Endothelial cell of umbilical vein (primary cell): Measurements from ENCODE around the gene GRK6. TPM values are rescaled to one million over a fixed set of nuclear protein-coding genes. Genes with fewer than 3 reads are reported as not detected.

Source experiments
- BruUV-seq: library from RNA; stranded (reverse); fragments of 400-500 nt; replicated peaks from 2 replicates; lab custom pipeline; 2021; lab: Mats Ljungman, UMichigan
- CTCF ChIA-PET: fragments of 300-600, 350-600 bp; sonication (Branson Sonifier 250); formaldehyde crosslinking; loops from one replicate; lab custom pipeline; 2021; ENCODE audit warnings: antibody characterized with exemption, inconsistent platforms; lab: Charles Lee
- POLR2A ChIA-PET: fragments of 300-600, 350-600 bp; sonication (Branson Sonifier 250); formaldehyde crosslinking; loops from one replicate; lab custom pipeline; 2021; ENCODE audit warnings: antibody characterized with exemption, inconsistent platforms; lab: Charles Lee
- DNase-seq: peaks from one replicate; pipeline ENCODE4 v3.0.0-alpha.2; 2011; ENCODE audit warnings: low read depth, low spot score
- FAIRE-seq: peaks from 2 replicates; lab custom pipeline; 2011; peaks lifted over from hg19 to GRCh38; lab: Jason Lieb, UNC
- H2AFZ ChIP-seq: 2 replicates; pipeline ENCODE4 v1.6.0; 2012; ENCODE audit warnings: low read depth, low read length, control low read depth, inconsistent platforms
- H3K27ac ChIP-seq: 2 replicates; pipeline ENCODE4 v1.5.1; 2011; ENCODE audit warnings: low read depth, mild to moderate bottlenecking, control low read depth, low read length, moderate library complexity; ENCODE audit not compliant: insufficient read depth
- H3K27me3 ChIP-seq, 2 experiments: 2 replicates each; pipeline versions ENCODE4 v1.6.0 to v1.6.1; 2011; ENCODE audit warnings: low read length in 2 of 2, mixed read lengths in 1 of 2; ENCODE audit not compliant: control insufficient read depth in 2 of 2, insufficient read depth in 2 of 2
- H3K36me3 ChIP-seq, 2 experiments: 2 replicates in 1 of 2; 3 replicates in 1 of 2; pipeline ENCODE4 v1.5.1; 2011; ENCODE audit warnings: low read length in 2 of 2, mild to moderate bottlenecking in 1 of 2, moderate library complexity in 1 of 2; ENCODE audit not compliant: control insufficient read depth in 2 of 2, insufficient read depth in 2 of 2; ENCODE audit errors: extremely low read depth in 1 of 2
- H3K4me1 ChIP-seq: 3 replicates; pipeline ENCODE4 v1.5.1; 2011; ENCODE audit warnings: mild to moderate bottlenecking, low read length; ENCODE audit not compliant: control insufficient read depth, insufficient read depth; ENCODE audit errors: extremely low read depth
- H3K4me2 ChIP-seq: 2 replicates; pipeline ENCODE4 v1.6.1; 2011; ENCODE audit warnings: low read length, control low read depth, mixed read lengths; ENCODE audit not compliant: insufficient read depth
- H3K4me3 ChIP-seq, 3 experiments: fragments of 200-600 bp in 1 of 3; sonication (generic), shearing (Covaris generic) in 1 of 3; replicated peaks in 1 of 3; 2 replicates each; pipeline ENCODE4 v1.5.1; 2011 to 2016; ENCODE audit warnings: control low read depth in 3 of 3, low read length in 3 of 3, mild to moderate bottlenecking in 2 of 3, inconsistent platforms in 1 of 3, low read depth in 1 of 3, moderate library complexity in 1 of 3; ENCODE audit not compliant: insufficient read depth in 1 of 3
- H3K79me2 ChIP-seq: 2 replicates; pipeline ENCODE4 v1.6.0; 2012; ENCODE audit warnings: low read length, inconsistent platforms; ENCODE audit not compliant: control insufficient read depth, insufficient read depth
- H3K9ac ChIP-seq: replicated peaks from 2 replicates; pipeline ENCODE3; 2011; ENCODE audit warnings: low read length, control low read depth; ENCODE audit not compliant: insufficient read depth; ENCODE audit errors: extremely low read depth
- H3K9me1 ChIP-seq: replicated peaks from 3 replicates; pipeline ENCODE4 v1.6.0; 2011; ENCODE audit warnings: mild to moderate bottlenecking, low read length; ENCODE audit not compliant: control insufficient read depth, insufficient read depth; ENCODE audit errors: extremely low read depth
- H3K9me3 ChIP-seq: replicated peaks from 2 replicates; pipeline ENCODE4 v1.5.1; 2012; ENCODE audit warnings: low read length, inconsistent platforms; ENCODE audit not compliant: control insufficient read depth, insufficient read depth
- H4K20me1 ChIP-seq: replicated peaks from 2 replicates; pipeline ENCODE3; 2011; ENCODE audit warnings: mild to moderate bottlenecking, low read length; ENCODE audit not compliant: control insufficient read depth, insufficient read depth; ENCODE audit errors: extremely low read depth
- EZH2 ChIP-seq: IDR thresholded peaks from 2 replicates; pipeline ENCODE4 v1.6.1; 2012; ENCODE audit warnings: borderline replicate concordance, low read depth, mild to moderate bottlenecking, moderate library complexity, low read length, inconsistent platforms; ENCODE audit not compliant: severe bottlenecking
- FOS ChIP-seq: IDR thresholded peaks from 2 replicates; pipeline ENCODE4 v1.6.1; 2011; ENCODE audit warnings: mild to moderate bottlenecking, low read length, moderate library complexity, borderline replicate concordance; ENCODE audit not compliant: insufficient read depth
- GATA2 ChIP-seq: IDR thresholded peaks from 2 replicates; pipeline ENCODE4 v1.7.0; 2011; ENCODE audit warnings: low read depth, mild to moderate bottlenecking, moderate library complexity, mixed read lengths, low read length; ENCODE audit not compliant: insufficient read length, insufficient read depth
- JUN ChIP-seq: IDR thresholded peaks from 2 replicates; pipeline ENCODE4 v1.6.1; 2011; ENCODE audit warnings: borderline replicate concordance, low read depth; ENCODE audit not compliant: insufficient read length, insufficient read depth
- MYC ChIP-seq: IDR thresholded peaks from one replicate; pipeline ENCODE4 v1.6.1; 2011; ENCODE audit warnings: mild to moderate bottlenecking, low read depth, low read length
- POLR2A ChIP-seq: IDR thresholded peaks from 2 replicates; pipeline ENCODE4 v1.6.1; 2012; ENCODE audit warnings: low read depth, mild to moderate bottlenecking, control low read depth, low read length
- POLR2AphosphoS5 ChIP-seq: IDR thresholded peaks from 2 replicates; pipeline ENCODE4 v1.6.1; 2012; ENCODE audit warnings: low read depth, mild to moderate bottlenecking, control low read depth, low read length, moderate library complexity; ENCODE audit not compliant: insufficient read depth
- dilution Hi-C: fragments of 300-500 bp; cut with MboI; formaldehyde crosslinking; loops from one replicate; pipeline ENCODE4 v1.15.0; 2019; ENCODE audit warnings: low sequenced_read_pairs; ENCODE audit not compliant: extremely low pct_ligation_motif_present
- intact Hi-C: fragments of 100-400 bp; cut with micrococcal nuclease; formaldehyde crosslinking; loops from one replicate; pipeline ENCODE4 v1.10.0; 2022
- polyA plus RNA-seq, 4 experiments: library from polyadenylated mRNA; depleted of rRNA in 3 of 4; stranded (reverse) in 3 of 4; unstranded in 1 of 4; fragments of >200 nt; gene quantifications; 2 replicates each; pipeline versions ENCODE4 v1.2.1 to v1.2.3, GENCODE V29; 2011 to 2012; ENCODE audit warnings: missing spikeins in 1 of 4
- total RNA-seq: library from RNA; stranded (reverse); gene quantifications from 2 replicates; pipeline ENCODE4 v1.2.3, GENCODE V29; 2021
- TF ChIP-seq, protein P1 (sequence below), 2 donors: IDR thresholded peaks; 1 replicate in 1 of 2; 2 replicates in 1 of 2; pipeline ENCODE4 v1.5.1; 2011; ENCODE audit warnings: low read length in 2 of 2, mild to moderate bottlenecking in 2 of 2, moderate library complexity in 2 of 2, control low read depth in 1 of 2, inconsistent platforms in 1 of 2, low read depth in 1 of 2; ENCODE audit not compliant: insufficient read depth in 1 of 2; ENCODE audit errors: extremely low read depth in 1 of 2
- TF ChIP-seq, protein P2 (sequence below): IDR thresholded peaks from 2 replicates; pipeline ENCODE4 v1.6.1; 2011; ENCODE audit not compliant: insufficient read depth, insufficient read length

GRK6 gene
- total and polyA plus RNA-seq, 2 donors (not counting 3 experiments of a cell fraction or from before 2014, with no cell fraction given) = 28.9 to 36.4 TPM

DNA sequence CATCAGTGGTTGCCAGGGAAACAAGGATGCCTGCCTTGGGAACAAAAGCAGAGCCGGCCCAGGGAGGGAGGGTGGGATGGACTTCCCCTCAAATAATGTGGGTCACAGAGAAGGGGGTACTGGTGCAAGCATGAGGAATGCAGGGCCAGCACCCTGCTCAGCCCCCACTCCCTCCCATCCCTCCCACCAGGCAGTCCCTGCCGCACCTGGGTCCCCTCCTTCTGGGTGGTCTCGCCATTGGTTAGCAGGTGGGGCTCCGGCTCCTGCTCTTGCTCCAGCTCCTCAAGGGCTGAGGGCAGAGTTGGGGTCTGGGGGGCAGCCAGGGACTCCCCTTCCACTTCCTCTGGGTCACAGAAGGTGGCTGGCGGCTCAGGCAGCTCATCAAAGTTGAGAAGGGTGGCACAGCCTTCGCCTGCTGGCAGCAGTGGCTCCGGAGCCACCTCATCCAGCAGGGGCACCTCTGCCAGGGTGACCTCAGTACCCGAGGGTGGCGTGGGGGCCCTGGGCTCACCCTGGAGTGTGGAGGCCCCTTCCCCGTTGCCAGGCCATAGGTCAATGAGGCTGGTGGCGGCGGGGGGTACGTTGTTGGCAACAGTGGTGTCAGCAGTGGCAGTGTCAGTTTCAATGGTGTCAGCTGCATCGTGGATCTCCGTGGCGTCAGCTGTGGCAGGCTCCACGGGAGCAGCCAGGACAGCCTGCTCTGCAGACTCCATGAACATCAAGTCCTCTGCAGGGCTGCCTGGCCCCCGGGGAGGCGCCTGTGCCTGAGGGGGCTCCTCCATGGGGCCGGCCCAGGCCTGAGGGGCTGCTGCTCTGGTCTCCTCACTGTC lies 31.6 kb downstream of the GRK6 start:
- H4K20me1 ChIP-seq = no peaks in the 10 kb centered on the region
- no peaks in the 10 kb centered on the region for H3K9me3 ChIP-seq
- TF ChIP-seq JUN = no peak
- TF ChIP-seq, protein P1, sequence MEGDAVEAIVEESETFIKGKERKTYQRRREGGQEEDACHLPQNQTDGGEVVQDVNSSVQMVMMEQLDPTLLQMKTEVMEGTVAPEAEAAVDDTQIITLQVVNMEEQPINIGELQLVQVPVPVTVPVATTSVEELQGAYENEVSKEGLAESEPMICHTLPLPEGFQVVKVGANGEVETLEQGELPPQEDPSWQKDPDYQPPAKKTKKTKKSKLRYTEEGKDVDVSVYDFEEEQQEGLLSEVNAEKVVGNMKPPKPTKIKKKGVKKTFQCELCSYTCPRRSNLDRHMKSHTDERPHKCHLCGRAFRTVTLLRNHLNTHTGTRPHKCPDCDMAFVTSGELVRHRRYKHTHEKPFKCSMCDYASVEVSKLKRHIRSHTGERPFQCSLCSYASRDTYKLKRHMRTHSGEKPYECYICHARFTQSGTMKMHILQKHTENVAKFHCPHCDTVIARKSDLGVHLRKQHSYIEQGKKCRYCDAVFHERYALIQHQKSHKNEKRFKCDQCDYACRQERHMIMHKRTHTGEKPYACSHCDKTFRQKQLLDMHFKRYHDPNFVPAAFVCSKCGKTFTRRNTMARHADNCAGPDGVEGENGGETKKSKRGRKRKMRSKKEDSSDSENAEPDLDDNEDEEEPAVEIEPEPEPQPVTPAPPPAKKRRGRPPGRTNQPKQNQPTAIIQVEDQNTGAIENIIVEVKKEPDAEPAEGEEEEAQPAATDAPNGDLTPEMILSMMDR (IDR thresholded peaks at IDR 0.05; ENCODE audit: extremely low read depth in 1 of 2, insufficient read depth in 1 of 2, low read depth in 1 of 2, low read length in 2 of 2) = no peak
- no peaks in the 10 kb centered on the region for H3K9me1 ChIP-seq
- peaks cover 38% of the 10 kb centered on the region for H3K4me1 ChIP-seq
- H3K79me2 ChIP-seq = peaks cover 3% of the 10 kb centered on the region
- peak overlapping the region; percentile 13 for H3K27ac ChIP-seq
- no peak overlapping the region for H3K4me3 ChIP-seq
- DNase-seq (no peak), FAIRE-seq (no peak)
- dilution Hi-C loops = no loop called here
- H3K9ac ChIP-seq = no peak overlapping the region
- peaks cover 7 to 35% of the 10 kb centered on the region in 2 experiments for H3K36me3 ChIP-seq
- ChIA-PET CTCF (interaction anchor here (0.6 to 6.6 kb wide), 20 partner anchors 9 to 150 kb away, joined by 3 to 57 read pairs (median 4); partner anchors contain the start of genes DBN1, GRK6, LMAN2 and PRR7), POLR2A (interaction anchor here (0.8 to 1.2 kb wide), 5 partner anchors 14 to 67 kb away, joined by 3 to 6 read pairs (median 3); partner anchors contain the start of gene PDLIM7)
- intact Hi-C loops = loop anchor here (1.0 kb wide), 1 partner anchor 14 kb away; no protein-coding TSS in a partner anchor
- no TSS peak for BruUV-seq
- H3K27me3 ChIP-seq = no peaks in the 10 kb centered on the region
- no peak overlapping the region for H3K4me2 ChIP-seq
- no peak overlapping the region for H2AFZ ChIP-seq

DNA sequence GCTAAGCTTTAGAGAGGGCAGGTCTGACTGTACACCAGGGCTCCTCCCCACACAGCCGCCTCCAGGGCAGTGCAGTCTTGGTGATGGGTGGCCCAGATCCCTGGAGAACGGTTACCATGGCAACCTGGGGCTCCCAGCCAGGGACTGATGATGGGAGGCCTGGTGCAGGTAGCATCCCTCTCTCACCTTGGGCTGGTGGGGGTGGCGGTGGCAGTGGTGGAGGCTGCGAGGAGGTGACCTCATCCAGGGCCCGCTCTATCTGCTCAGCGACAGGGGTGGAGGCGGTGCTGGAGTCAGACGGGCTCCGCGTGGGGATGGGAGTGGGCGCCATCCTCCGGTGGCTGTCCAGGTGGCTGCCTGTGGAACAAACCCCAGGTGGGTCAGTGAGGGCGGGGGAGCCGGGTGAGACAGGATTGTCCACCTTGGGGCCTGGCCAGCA lies 32.5 kb downstream of the GRK6 start:
- peaks cover 7 to 35% of the 10 kb centered on the region in 2 experiments for H3K36me3 ChIP-seq
- peaks cover 31% of the 10 kb centered on the region for H3K4me1 ChIP-seq
- no peaks in the 10 kb centered on the region for H3K9me1 ChIP-seq
- H3K27me3 ChIP-seq = no peaks in the 10 kb centered on the region
- FAIRE-seq (no peak), DNase-seq (no peak)
- no peak overlapping the region for H3K27ac ChIP-seq
- ChIA-PET CTCF (interaction anchor here (0.6 to 6.6 kb wide), 2 partner anchors 12 to 57 kb away, joined by 3 to 57 read pairs; partner anchors contain the start of gene DBN1), POLR2A (interaction anchor here (0.8 kb wide), 1 partner anchor 13 kb away, joined by 4 read pairs; no protein-coding TSS in a partner anchor)
- dilution Hi-C loops (no loop called here), intact Hi-C loops (no loop called here)
- TF ChIP-seq FOS = no peak
- no peak for TF ChIP-seq POLR2A
- TF ChIP-seq JUN = no peak
- TF ChIP-seq, protein P1 (IDR thresholded peaks at IDR 0.05; ENCODE audit: extremely low read depth in 1 of 2, insufficient read depth in 1 of 2, low read depth in 1 of 2, low read length in 2 of 2) = no peak
- no peak for TF ChIP-seq GATA2
- TF ChIP-seq, protein P2, sequence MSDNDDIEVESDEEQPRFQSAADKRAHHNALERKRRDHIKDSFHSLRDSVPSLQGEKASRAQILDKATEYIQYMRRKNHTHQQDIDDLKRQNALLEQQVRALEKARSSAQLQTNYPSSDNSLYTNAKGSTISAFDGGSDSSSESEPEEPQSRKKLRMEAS = no peak
- no peak for TF ChIP-seq POLR2AphosphoS5
- TF ChIP-seq MYC = no peak
- no peak for TF ChIP-seq EZH2
- no peaks in the 10 kb centered on the region for H3K9me3 ChIP-seq
- H3K79me2 ChIP-seq = peaks cover 3% of the 10 kb centered on the region
- H3K4me2 ChIP-seq = no peak overlapping the region
- no peak overlapping the region for H3K9ac ChIP-seq
- BruUV-seq = no TSS peak
- no peaks in the 10 kb centered on the region for H4K20me1 ChIP-seq
- H2AFZ ChIP-seq = no peak overlapping the region
- H3K4me3 ChIP-seq = no peak overlapping the region
